ENCODE measurements around the gene GREB1L. TPM values are rescaled to one million over a fixed set of nuclear protein-coding genes. Genes with fewer than 3 reads are reported as not detected.

GREB1L gene
- total RNA-seq, 2 experiments from 2014 or later, result not detected

DNA sequence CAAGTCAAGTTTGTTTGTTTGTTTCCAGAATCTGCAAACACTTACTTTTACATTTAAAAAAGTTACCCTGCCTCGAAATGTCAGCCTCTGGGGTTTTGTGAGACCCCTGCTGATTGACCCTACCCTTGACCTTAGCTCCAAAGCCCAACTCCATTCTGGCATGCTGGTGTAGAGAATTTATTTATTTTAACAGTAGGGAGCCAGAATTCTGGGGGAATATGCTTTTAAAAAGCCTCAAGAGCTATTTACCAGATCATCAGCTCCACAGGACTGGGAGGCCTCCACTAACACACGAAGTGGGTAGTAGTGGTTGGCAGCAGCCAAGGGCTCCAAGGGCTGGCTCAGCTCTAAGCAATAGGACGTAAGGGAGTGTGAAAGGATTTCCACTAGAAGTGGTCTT is 23.2 kb upstream of the GREB1L start:
- H3K4me3 ChIP-seq (ENCODE audit: low read depth, low read length, poor library complexity, severe bottlenecking), result no peak overlapping the region
- no peaks in the 10 kb centered on the region for H3K9me3 ChIP-seq (ENCODE audit: low read length)
- H2AFZ ChIP-seq (ENCODE audit: low read length), result no peak overlapping the region
- no TSS peak for BruUV-seq (replicated peaks)
- TF ChIP-seq, protein P1, sequence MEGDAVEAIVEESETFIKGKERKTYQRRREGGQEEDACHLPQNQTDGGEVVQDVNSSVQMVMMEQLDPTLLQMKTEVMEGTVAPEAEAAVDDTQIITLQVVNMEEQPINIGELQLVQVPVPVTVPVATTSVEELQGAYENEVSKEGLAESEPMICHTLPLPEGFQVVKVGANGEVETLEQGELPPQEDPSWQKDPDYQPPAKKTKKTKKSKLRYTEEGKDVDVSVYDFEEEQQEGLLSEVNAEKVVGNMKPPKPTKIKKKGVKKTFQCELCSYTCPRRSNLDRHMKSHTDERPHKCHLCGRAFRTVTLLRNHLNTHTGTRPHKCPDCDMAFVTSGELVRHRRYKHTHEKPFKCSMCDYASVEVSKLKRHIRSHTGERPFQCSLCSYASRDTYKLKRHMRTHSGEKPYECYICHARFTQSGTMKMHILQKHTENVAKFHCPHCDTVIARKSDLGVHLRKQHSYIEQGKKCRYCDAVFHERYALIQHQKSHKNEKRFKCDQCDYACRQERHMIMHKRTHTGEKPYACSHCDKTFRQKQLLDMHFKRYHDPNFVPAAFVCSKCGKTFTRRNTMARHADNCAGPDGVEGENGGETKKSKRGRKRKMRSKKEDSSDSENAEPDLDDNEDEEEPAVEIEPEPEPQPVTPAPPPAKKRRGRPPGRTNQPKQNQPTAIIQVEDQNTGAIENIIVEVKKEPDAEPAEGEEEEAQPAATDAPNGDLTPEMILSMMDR (conservative IDR thresholded peaks at IDR 0.05; ENCODE audit: low read length), result no peak
- TF ChIP-seq EZH2phosphoT487 (IDR thresholded peaks at IDR 0.05; ENCODE audit: borderline replicate concordance, low read depth, low read length), result no peak
- no peak overlapping the region for H3K27ac ChIP-seq (ENCODE audit: low read depth, low read length, poor library complexity, severe bottlenecking)
- H3K9me2 ChIP-seq (ENCODE audit: insufficient read depth, low read length), result no peaks in the 10 kb centered on the region
- no peak overlapping the region for H3K4me2 ChIP-seq (ENCODE audit: low read length)
- intact Hi-C loops (cut with micrococcal nuclease; ENCODE audit: unreplicated experiment), result no loop called here
- H3K4me1 ChIP-seq (ENCODE audit: insufficient read depth, low read length, poor library complexity, severe bottlenecking), result no peaks in the 10 kb centered on the region
- no peaks in the 10 kb centered on the region for H4K20me1 ChIP-seq (ENCODE audit: insufficient read depth, low read length)
- ChIA-PET CTCF (ENCODE audit: unreplicated experiment) (no interaction called here), POLR2A (interaction anchor here (0.7 to 0.9 kb wide), 2 partner anchors 65 to 1638 kb away, joined by 3 read pairs; no protein-coding TSS in a partner anchor)
- H3K79me2 ChIP-seq (ENCODE audit: insufficient read depth, low read depth, low read length), result no peaks in the 10 kb centered on the region
- H3K36me3 ChIP-seq (ENCODE audit: insufficient read depth, low read length), result no peaks in the 10 kb centered on the region
- DNase-seq (ENCODE audit: low spot score), result no peak

DNA sequence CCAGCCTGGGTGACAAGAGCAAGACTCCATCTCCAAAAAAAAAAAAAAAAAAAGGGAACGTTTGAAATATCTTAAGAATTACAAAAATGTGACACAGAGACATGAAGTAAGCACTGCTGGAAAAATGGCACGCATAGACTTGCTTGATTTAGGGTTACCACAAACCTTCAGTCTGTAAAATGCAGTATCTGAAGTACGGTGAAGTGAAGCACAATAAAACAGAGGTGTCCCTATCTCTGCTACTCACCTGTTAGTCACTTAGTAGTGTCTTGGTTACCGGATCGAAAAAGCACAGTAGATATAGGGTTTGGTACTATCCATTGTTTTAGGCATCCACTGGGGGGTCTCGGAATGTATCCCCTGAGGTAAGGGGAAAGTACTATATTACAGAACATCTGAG is 11.6 kb upstream of the GREB1L start:
- Histone ChIP-seq H3K79me2 (ENCODE audit: insufficient read depth, low read depth, low read length) (no peaks in the 10 kb centered on the region), H3K9me2 (ENCODE audit: insufficient read depth, low read length) (no peaks in the 10 kb centered on the region), H3K4me3 (ENCODE audit: low read depth, low read length, poor library complexity, severe bottlenecking) (no peak overlapping the region), H3K27ac (ENCODE audit: low read depth, low read length, poor library complexity, severe bottlenecking) (no peak overlapping the region), H3K9me3 (ENCODE audit: low read length) (no peaks in the 10 kb centered on the region), H3K4me2 (ENCODE audit: low read length) (no peak overlapping the region), H2AFZ (ENCODE audit: low read length) (no peak overlapping the region), H3K36me3 (ENCODE audit: insufficient read depth, low read length) (no peaks in the 10 kb centered on the region), H3K4me1 (ENCODE audit: insufficient read depth, low read length, poor library complexity, severe bottlenecking) (no peaks in the 10 kb centered on the region), H4K20me1 (ENCODE audit: insufficient read depth, low read length) (no peaks in the 10 kb centered on the region)
- CTCF ChIA-PET (ENCODE audit: unreplicated experiment), result no interaction called here
- no peak for DNase-seq (ENCODE audit: low spot score)
- POLR2A ChIA-PET, result interaction anchor here (0.7 kb wide), 1 partner anchor 16 kb away, joined by 7 read pairs; no protein-coding TSS in a partner anchor
- intact Hi-C loops (cut with micrococcal nuclease; ENCODE audit: unreplicated experiment), result no loop called here
- TF ChIP-seq, protein P1 (conservative IDR thresholded peaks at IDR 0.05; ENCODE audit: low read length), result no peak
- no peak for TF ChIP-seq EZH2phosphoT487 (IDR thresholded peaks at IDR 0.05; ENCODE audit: borderline replicate concordance, low read depth, low read length)
- BruUV-seq (replicated peaks), result no TSS peak

DNA sequence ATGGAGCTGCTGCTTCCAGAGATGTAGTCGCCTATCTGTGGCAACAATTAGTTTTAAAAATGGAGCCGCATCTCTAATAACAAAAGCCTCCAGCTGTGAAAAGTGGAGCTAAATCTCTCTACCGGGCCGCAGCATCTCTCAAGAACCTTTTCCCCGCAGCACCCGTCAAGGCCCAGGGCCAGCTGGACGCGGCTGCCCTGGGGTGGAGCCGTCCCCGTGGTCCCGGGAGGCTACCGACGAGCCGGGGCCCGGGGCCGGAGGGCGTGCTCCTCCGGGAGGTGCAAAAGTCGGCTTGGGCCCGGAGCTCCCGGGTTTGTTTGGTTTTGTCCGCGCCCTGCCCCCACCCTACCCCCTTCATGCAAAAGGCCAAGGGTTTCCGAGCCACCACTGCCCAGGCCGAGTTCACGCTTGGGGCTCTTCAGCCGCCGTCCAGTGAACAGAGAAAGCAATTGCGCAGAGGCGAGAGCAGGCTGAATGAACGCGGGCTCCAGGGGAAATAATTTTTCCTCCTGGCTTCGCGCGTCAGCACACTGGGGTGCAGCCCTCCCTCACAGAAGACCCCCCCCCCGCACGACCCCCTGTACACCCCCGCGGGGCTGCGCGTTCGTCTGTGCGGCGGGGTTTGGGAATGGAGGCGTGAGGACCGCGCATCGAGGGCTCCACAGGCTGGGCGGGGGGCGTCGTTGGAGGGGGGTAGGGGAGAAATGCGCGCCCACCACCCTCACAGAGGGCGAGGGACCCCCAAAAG is 557 bp upstream of the GREB1L start:
- no TSS peak for BruUV-seq (replicated peaks)
- Histone ChIP-seq H3K36me3 (ENCODE audit: insufficient read depth, low read length) (no peaks in the 10 kb centered on the region), H3K79me2 (ENCODE audit: insufficient read depth, low read depth, low read length) (no peaks in the 10 kb centered on the region), H3K4me3 (ENCODE audit: low read depth, low read length, poor library complexity, severe bottlenecking) (no peak overlapping the region), H3K9me2 (ENCODE audit: insufficient read depth, low read length) (no peaks in the 10 kb centered on the region), H3K4me2 (ENCODE audit: low read length) (no peak overlapping the region), H3K9me3 (ENCODE audit: low read length) (no peaks in the 10 kb centered on the region), H3K4me1 (ENCODE audit: insufficient read depth, low read length, poor library complexity, severe bottlenecking) (no peaks in the 10 kb centered on the region), H4K20me1 (ENCODE audit: insufficient read depth, low read length) (no peaks in the 10 kb centered on the region), H3K27ac (ENCODE audit: low read depth, low read length, poor library complexity, severe bottlenecking) (no peak overlapping the region), H2AFZ (ENCODE audit: low read length) (no peak overlapping the region)
- POLR2A ChIA-PET, result no interaction called here
- DNase-seq (ENCODE audit: low spot score), result no peak
- TF ChIP-seq EZH2phosphoT487 (IDR thresholded peaks at IDR 0.05; ENCODE audit: borderline replicate concordance, low read depth, low read length), result no peak
- intact Hi-C loops (cut with micrococcal nuclease; ENCODE audit: unreplicated experiment), result no loop called here
- CTCF ChIA-PET (ENCODE audit: unreplicated experiment), result no interaction called here
